CD4-positive, CD25-positive, alpha-beta regulatory T cell (primary cell): ENCODE measurements around the gene CCDC88C. TPM values are rescaled to one million over a fixed set of nuclear protein-coding genes. Genes with fewer than 3 reads are reported as not detected.

ENCODE experiments used
- ATAC-seq, 2 donors: fragments of 150-1000 bp; cut with Tn5 transposase; one replicate each; pipeline ENCODE4 v1.10.0; 2021; ENCODE audit warnings: low read depth in 2 of 2, moderate number of reproducible peaks in 2 of 2, moderate library complexity in 1 of 2
- DNase-seq, 3 donors: peaks; one replicate each; pipeline versions ENCODE4 v3.0.0 to v3.0.0-alpha.2; 2012 to 2022; ENCODE audit warnings: mixed read lengths in 1 of 3
- H3K27ac ChIP-seq: one replicate; pipeline ENCODE4 v1.7.0; 2013; ENCODE audit warnings: mild to moderate bottlenecking, low read length; ENCODE audit not compliant: insufficient read depth, poor library complexity, severe bottlenecking
- H3K27me3 ChIP-seq: one replicate; pipeline ENCODE4 v1.7.0; 2013; ENCODE audit warnings: low read length; ENCODE audit not compliant: control insufficient read depth, insufficient read depth
- H3K36me3 ChIP-seq: one replicate; pipeline ENCODE4 v1.7.0; 2013; ENCODE audit warnings: mild to moderate bottlenecking, low read length, moderate library complexity; ENCODE audit not compliant: control insufficient read depth, insufficient read depth
- H3K4me1 ChIP-seq: 2 replicates; pipeline ENCODE4 v1.7.0; 2013; ENCODE audit warnings: mild to moderate bottlenecking, low read length; ENCODE audit not compliant: insufficient read depth, control insufficient read depth, poor library complexity, severe bottlenecking
- H3K4me3 ChIP-seq: one replicate; pipeline ENCODE4 v1.7.0; 2013; ENCODE audit warnings: low read depth, mild to moderate bottlenecking, low read length, moderate library complexity
- H3K9me3 ChIP-seq, 2 experiments: 1 replicate in 1 of 2; 2 replicates in 1 of 2; pipeline ENCODE4 v1.7.0; 2013; ENCODE audit warnings: low read length in 2 of 2, mild to moderate bottlenecking in 1 of 2, moderate library complexity in 1 of 2; ENCODE audit not compliant: control insufficient read depth in 2 of 2
- H3K27ac Mint-ChIP-seq, 3 donors: one replicate each; pipeline ENCODE4 v1.8.0; 2020 to 2022; ENCODE audit warnings: mild to moderate bottlenecking in 3 of 3, mixed read lengths in 3 of 3, moderate library complexity in 2 of 3
- H3K27me3 Mint-ChIP-seq: one replicate; pipeline ENCODE4 v1.8.0; 2022; ENCODE audit warnings: mild to moderate bottlenecking, mixed read lengths
- H3K36me3 Mint-ChIP-seq: one replicate; pipeline ENCODE4 v1.8.0; 2020; ENCODE audit warnings: mixed read lengths
- H3K4me1 Mint-ChIP-seq, 4 donors: one replicate each; pipeline ENCODE4 v1.8.0; 2020 to 2022; ENCODE audit warnings: mixed read lengths in 4 of 4, mild to moderate bottlenecking in 1 of 4
- H3K4me3 Mint-ChIP-seq, 4 donors: one replicate each; pipeline ENCODE4 v1.8.0; 2020 to 2022; ENCODE audit warnings: mild to moderate bottlenecking in 4 of 4, mixed read lengths in 4 of 4, moderate library complexity in 3 of 4
- H3K9me3 Mint-ChIP-seq, 7 donors: one replicate each; pipeline ENCODE4 v1.8.0; 2020 to 2022; ENCODE audit warnings: mixed read lengths in 7 of 7, mild to moderate bottlenecking in 3 of 7, moderate library complexity in 2 of 7
- polyA plus RNA-seq, 4 donors: library from polyadenylated mRNA; unstranded; fragments of 300-500 nt; fragmentation: Illumina TruSeq; gene quantifications; one replicate each; pipeline ENCODE4 v1.2.3, GENCODE V29; 2021
- total RNA-seq: library from RNA; stranded (reverse); gene quantifications from one replicate; pipeline ENCODE4 v1.2.3, GENCODE V29; 2022

The CCDC88C gene
- total and polyA plus RNA-seq, 5 donors from 2014 or later: 25.9 to 466 (median 31.8) TPM

DNA sequence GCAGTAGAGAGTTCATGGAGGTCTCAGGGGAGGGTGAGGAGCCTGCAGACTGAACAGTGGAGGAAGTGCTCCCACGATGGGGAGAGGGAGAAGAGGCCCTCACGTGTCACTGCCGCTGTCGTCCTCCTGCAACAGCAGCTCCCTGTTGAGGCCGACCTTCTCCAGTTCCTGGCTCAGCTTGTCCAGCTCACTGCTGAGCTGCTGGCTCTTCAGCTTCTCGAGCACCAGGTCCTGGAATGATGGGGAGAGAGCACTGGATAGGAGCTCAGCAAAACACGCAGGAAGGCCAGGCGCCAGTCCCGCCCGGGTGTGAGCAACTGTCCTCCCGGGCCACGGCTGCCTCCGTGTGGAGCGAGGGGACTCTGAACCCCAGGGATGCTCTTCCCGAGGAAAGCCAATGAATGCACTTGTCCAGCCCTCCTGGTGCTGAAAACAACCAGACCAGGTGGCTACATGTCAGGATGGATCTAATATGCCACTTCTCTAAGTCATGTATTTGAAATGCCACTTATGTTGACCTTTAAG lies 107.8 kb downstream of the CCDC88C start:
- Mint-ChIP-seq H3K4me3 (peak overlapping the region in 1 of 4 donors; percentile 63), H3K27me3 (no peaks in the 10 kb centered on the region), H3K4me1 (peaks cover 24 to 64% (median 38%) of the 10 kb centered on the region in 4 donors), H3K36me3 (peaks cover 71% of the 10 kb centered on the region), H3K9me3 (peaks cover 0 to 1% (median 0%) of the 10 kb centered on the region in 7 donors), H3K27ac (peak overlapping the region; percentile 87 to 98 (median 92))
- H3K27ac ChIP-seq: peak overlapping the region; percentile 86
- no peak for DNase-seq
- peaks cover 89% of the 10 kb centered on the region for H3K36me3 ChIP-seq
- H3K9me3 ChIP-seq: no peaks in the 10 kb centered on the region
- no peaks in the 10 kb centered on the region for H3K27me3 ChIP-seq
- no peak for ATAC-seq
- peaks cover 54% of the 10 kb centered on the region for H3K4me1 ChIP-seq
- H3K4me3 ChIP-seq: no peak overlapping the region

DNA sequence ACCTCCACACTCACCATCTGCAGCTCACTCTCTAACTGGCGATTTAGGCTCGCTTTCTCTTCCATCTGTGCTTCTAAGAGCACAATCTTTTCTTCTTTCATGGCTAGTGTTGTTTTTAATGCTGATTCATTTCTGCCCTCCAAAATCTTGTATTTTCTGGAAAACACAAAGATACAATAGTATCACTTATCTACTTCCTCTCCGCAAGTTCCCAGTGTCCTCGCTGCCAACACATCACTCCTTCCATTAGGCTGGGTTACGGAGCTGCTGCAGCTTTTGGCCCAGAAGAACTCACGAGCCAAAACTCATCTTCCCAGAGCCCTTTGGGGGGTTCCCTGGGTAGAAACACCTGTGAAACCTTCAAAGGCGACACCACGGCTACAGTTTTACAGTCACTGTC lies 109.3 kb downstream of the CCDC88C start:
- Histone ChIP-seq H3K9me3 (no peaks in the 10 kb centered on the region), H3K4me3 (no peak overlapping the region), H3K36me3 (peaks cover 89% of the 10 kb centered on the region), H3K4me1 (peaks cover 44% of the 10 kb centered on the region), H3K27me3 (no peaks in the 10 kb centered on the region), H3K27ac (peak overlapping the region; percentile 50)
- Mint-ChIP-seq H3K4me1 (peaks cover 22 to 56% (median 36%) of the 10 kb centered on the region in 4 donors), H3K9me3 (no peaks in the 10 kb centered on the region), H3K27ac (peak overlapping the region in 1 of 3 donors; percentile 60), H3K36me3 (peaks cover 61% of the 10 kb centered on the region), H3K4me3 (no peak overlapping the region), H3K27me3 (no peaks in the 10 kb centered on the region)
- ATAC-seq (no peak), DNase-seq (no peak)

GRCh38 chr14:91307652-91308051 lies 110.0 kb downstream of the CCDC88C start:
- ATAC-seq: no peak
- Histone ChIP-seq H3K4me3 (no peak overlapping the region), H3K9me3 (no peaks in the 10 kb centered on the region), H3K4me1 (peaks cover 44% of the 10 kb centered on the region), H3K36me3 (peaks cover 86% of the 10 kb centered on the region), H3K27ac (no peak overlapping the region), H3K27me3 (no peaks in the 10 kb centered on the region)
- H3K27ac Mint-ChIP-seq: peak overlapping the region in 1 of 3 donors; percentile 60
- H3K4me1 Mint-ChIP-seq: peaks cover 18 to 55% (median 36%) of the 10 kb centered on the region in 4 donors
- no peaks in the 10 kb centered on the region for H3K9me3 Mint-ChIP-seq
- DNase-seq: no peak
- peak overlapping the region in 2 of 4 donors; percentile 28 to 60 for H3K4me3 Mint-ChIP-seq
- H3K36me3 Mint-ChIP-seq: peaks cover 56% of the 10 kb centered on the region
- H3K27me3 Mint-ChIP-seq: no peaks in the 10 kb centered on the region

DNA sequence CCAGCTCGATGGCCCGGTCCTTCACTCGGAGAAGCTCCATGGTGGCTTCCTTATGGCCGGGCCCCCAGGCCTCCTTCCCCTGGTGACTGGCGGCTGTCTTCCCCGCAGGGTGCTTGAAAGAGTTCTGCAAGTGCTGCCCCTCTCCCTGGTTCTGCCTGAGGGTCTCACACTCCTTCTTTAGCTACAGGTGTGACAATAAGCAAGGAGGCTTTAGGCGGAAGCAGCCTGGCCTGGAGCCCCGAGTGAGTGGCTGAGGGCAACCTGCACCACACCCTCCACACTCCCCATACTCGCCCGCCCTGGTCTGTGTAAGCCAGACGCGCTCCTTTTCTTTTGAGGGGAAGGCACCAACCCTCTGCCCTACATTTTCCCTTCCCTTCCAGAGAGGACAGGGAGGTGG lies 110.6 kb downstream of the CCDC88C start:
- Histone ChIP-seq H3K4me1 (peaks cover 44% of the 10 kb centered on the region), H3K36me3 (peaks cover 91% of the 10 kb centered on the region), H3K9me3 (no peaks in the 10 kb centered on the region), H3K27ac (no peak overlapping the region), H3K4me3 (no peak overlapping the region), H3K27me3 (no peaks in the 10 kb centered on the region)
- Mint-ChIP-seq H3K4me3 (peak overlapping the region in 3 of 4 donors; percentile 16 to 64 (median 28)), H3K36me3 (peaks cover 61% of the 10 kb centered on the region), H3K27ac (peak overlapping the region in 2 of 3 donors; percentile 62 to 83), H3K27me3 (no peaks in the 10 kb centered on the region), H3K9me3 (no peaks in the 10 kb centered on the region), H3K4me1 (peaks cover 22 to 56% (median 38%) of the 10 kb centered on the region in 4 donors)
- DNase-seq (no peak), ATAC-seq (no peak)

GRCh38 chr14:91306547-91306946 lies 111.1 kb downstream of the CCDC88C start:
- H3K27ac Mint-ChIP-seq: peak overlapping the region in 2 of 3 donors; percentile 62 to 83
- H3K27ac ChIP-seq: no peak overlapping the region

DNA sequence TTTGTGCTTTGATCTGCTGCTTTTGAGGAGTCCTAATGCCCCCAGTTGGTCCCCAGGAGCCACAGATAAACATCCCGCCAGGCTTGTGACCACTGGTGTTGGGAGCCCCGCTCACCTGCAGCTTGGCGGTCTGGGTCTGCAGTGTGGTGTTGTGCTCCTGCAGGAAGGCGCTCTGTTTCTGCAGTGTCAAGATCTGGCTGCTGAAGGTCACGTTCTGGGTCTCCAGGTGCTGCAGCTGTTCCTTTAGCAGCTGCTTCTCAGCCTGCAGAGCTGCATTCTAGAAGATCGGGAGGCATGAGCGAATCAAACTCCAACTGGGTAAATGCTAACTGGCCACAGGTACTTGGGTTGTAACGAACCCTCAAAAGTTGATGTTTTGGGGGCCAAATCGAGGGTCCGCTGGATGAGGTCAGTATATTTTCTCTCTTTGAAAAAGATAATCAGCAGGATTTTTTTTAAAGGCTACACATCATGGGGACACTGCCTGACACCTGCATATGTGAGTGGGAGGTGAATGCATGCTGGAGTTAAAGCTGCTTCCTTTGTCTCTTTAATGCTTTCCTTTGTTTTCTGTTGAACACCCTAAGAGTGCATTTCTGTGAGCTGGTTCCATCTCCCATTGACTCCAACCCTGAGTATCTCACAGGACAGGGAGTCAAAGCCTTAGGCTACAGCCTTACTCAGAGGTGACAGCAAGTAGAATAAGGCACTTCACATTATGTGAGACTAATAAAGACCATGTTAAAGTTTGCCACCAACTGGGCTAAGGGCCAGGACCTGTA lies 111.8 kb downstream of the CCDC88C start:
- Histone ChIP-seq H3K4me3 (no peak overlapping the region), H3K36me3 (peaks cover 95% of the 10 kb centered on the region), H3K4me1 (peaks cover 34% of the 10 kb centered on the region), H3K9me3 (no peaks in the 10 kb centered on the region), H3K27me3 (no peaks in the 10 kb centered on the region), H3K27ac (no peak overlapping the region)
- ATAC-seq (no peak), DNase-seq (no peak)
- Mint-ChIP-seq H3K36me3 (peaks cover 63% of the 10 kb centered on the region), H3K27me3 (no peaks in the 10 kb centered on the region), H3K27ac (peak overlapping the region in 2 of 3 donors; percentile 43 to 83), H3K4me1 (peaks cover 18 to 57% (median 36%) of the 10 kb centered on the region in 4 donors), H3K4me3 (peak overlapping the region in 2 of 4 donors; percentile 38 to 64), H3K9me3 (no peaks in the 10 kb centered on the region)

More at GRCh38 chr14:91306547-91306946, 111.1 kb downstream of the CCDC88C start:
- no peak overlapping the region for H3K4me3 ChIP-seq
- Mint-ChIP-seq H3K4me1 (peaks cover 24 to 60% (median 40%) of the 10 kb centered on the region in 4 donors), H3K36me3 (peaks cover 64% of the 10 kb centered on the region), H3K27me3 (no peaks in the 10 kb centered on the region), H3K4me3 (peak overlapping the region in 2 of 4 donors; percentile 16 to 64), H3K9me3 (no peaks in the 10 kb centered on the region)
- ATAC-seq (no peak), DNase-seq (no peak)
- no peaks in the 10 kb centered on the region for H3K27me3 ChIP-seq
- peaks cover 41% of the 10 kb centered on the region for H3K4me1 ChIP-seq
- no peaks in the 10 kb centered on the region for H3K9me3 ChIP-seq
- peaks cover 95% of the 10 kb centered on the region for H3K36me3 ChIP-seq

- Histone ChIP-seq H3K36me3 (peaks cover 97% of the 10 kb centered on the region), H3K4me3 (no peak overlapping the region), H3K4me1 (peaks cover 18% of the 10 kb centered on the region), H3K27me3 (no peaks in the 10 kb centered on the region), H3K9me3 (no peaks in the 10 kb centered on the region), H3K27ac (peak overlapping the region; percentile 58)
- Mint-ChIP-seq H3K36me3 (peaks cover 60% of the 10 kb centered on the region), H3K4me3 (no peak overlapping the region), H3K4me1 (peaks cover 16 to 46% (median 31%) of the 10 kb centered on the region in 4 donors), H3K27me3 (no peaks in the 10 kb centered on the region), H3K27ac (peak overlapping the region in 2 of 3 donors; percentile 31 to 83), H3K9me3 (no peaks in the 10 kb centered on the region)
- ATAC-seq (no peak), DNase-seq (no peak)
Observed at GRCh38 chr14:91303924-91304229, 113.7 kb downstream of the CCDC88C start.
